ENCODE measurements around the gene WDR87. TPM values are rescaled to one million over a fixed set of nuclear protein-coding genes. Genes with fewer than 3 reads are reported as not detected.

Gene WDR87
- total RNA-seq, 2 experiments from 2014 or later, result not detected

DNA sequence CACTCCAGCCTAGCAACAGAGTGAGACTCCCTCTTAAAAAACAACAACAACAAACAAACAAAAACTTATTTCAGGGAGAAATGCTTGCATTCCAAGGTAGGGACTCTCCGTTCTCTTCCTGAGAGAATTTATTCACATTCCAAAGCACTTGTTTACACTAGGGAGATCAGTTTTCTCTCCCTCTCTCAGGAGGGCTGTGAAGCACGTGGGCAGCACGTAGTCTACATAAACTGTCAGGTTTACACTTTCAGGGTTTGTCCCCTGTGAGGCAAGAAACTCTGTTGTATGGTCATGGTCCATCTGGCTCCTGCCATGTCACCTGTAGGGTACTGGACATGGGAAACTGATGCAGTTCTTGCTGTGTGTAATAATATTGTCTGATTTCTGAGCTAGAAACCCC, 31.6 kb downstream of the WDR87 start:
- H3K27me3 Mint-ChIP-seq, result peaks cover 25% of the 10 kb centered on the region
- Histone ChIP-seq H3K36me3 (ENCODE audit: insufficient read depth, low read length) (no peaks in the 10 kb centered on the region), H3K27me3 (ENCODE audit: control insufficient read depth in 1 of 2, insufficient read depth in 2 of 2, low read length in 2 of 2) (no peaks in the 10 kb centered on the region), H3K9me3 (ENCODE audit: control insufficient read depth in 1 of 2, insufficient read depth in 1 of 2, low read length in 2 of 2) (peaks cover 0 to 6% of the 10 kb centered on the region in 2 experiments), H3K4me1 (ENCODE audit: insufficient read depth, low read length) (no peaks in the 10 kb centered on the region), H3K27ac (ENCODE audit: low read depth in 1 of 2, low read length in 2 of 2) (no peak overlapping the region), H3K4me3 (ENCODE audit: low read length) (no peak overlapping the region)
- ChIA-PET CTCF (no interaction called here), POLR2A (no interaction called here)
- H3K36me3 Mint-ChIP-seq (ENCODE audit: low read depth), result no peaks in the 10 kb centered on the region
- intact Hi-C loops (cut with DNase I, micrococcal nuclease), result no loop called here
- TF ChIP-seq, protein P1, sequence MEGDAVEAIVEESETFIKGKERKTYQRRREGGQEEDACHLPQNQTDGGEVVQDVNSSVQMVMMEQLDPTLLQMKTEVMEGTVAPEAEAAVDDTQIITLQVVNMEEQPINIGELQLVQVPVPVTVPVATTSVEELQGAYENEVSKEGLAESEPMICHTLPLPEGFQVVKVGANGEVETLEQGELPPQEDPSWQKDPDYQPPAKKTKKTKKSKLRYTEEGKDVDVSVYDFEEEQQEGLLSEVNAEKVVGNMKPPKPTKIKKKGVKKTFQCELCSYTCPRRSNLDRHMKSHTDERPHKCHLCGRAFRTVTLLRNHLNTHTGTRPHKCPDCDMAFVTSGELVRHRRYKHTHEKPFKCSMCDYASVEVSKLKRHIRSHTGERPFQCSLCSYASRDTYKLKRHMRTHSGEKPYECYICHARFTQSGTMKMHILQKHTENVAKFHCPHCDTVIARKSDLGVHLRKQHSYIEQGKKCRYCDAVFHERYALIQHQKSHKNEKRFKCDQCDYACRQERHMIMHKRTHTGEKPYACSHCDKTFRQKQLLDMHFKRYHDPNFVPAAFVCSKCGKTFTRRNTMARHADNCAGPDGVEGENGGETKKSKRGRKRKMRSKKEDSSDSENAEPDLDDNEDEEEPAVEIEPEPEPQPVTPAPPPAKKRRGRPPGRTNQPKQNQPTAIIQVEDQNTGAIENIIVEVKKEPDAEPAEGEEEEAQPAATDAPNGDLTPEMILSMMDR (IDR thresholded peaks at IDR 0.05), result no peak
- no peak overlapping the region for H3K27ac Mint-ChIP-seq
- DNase-seq (no peak), ATAC-seq (ENCODE audit: poor library complexity) (no peak)
- H3K4me3 Mint-ChIP-seq, result no peak overlapping the region
- H3K9me3 Mint-ChIP-seq, result no peaks in the 10 kb centered on the region
- no peaks in the 10 kb centered on the region for H3K4me1 Mint-ChIP-seq (ENCODE audit: low read depth)

DNA sequence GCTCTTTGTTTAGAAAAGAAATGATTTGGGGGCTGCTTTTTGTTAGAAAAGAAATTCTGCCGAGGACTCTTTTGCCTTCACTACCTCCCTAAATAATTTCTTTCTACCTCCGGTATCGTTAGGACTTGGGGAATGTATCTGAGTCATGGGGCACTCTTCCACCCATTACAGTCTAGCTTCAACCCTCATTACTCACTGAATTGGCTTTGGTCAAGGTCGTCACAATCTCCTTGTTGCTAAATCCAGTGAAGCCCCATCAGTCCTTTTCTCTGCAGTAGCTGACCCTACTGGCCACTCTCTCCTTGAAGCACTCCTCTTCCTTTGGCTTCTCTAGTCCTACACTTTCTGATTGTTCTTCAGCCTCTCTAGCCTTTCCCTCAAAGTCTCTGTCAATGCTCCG, 34.0 kb downstream of the WDR87 start:
- H3K9me3 ChIP-seq (ENCODE audit: control insufficient read depth in 1 of 2, insufficient read depth in 1 of 2, low read length in 2 of 2), result peaks cover 0 to 6% of the 10 kb centered on the region in 2 experiments
- Mint-ChIP-seq H3K36me3 (ENCODE audit: low read depth) (no peaks in the 10 kb centered on the region), H3K4me3 (no peak overlapping the region), H3K27me3 (peaks cover 38% of the 10 kb centered on the region), H3K9me3 (no peaks in the 10 kb centered on the region), H3K4me1 (ENCODE audit: low read depth) (no peaks in the 10 kb centered on the region), H3K27ac (no peak overlapping the region)
- H3K4me1 ChIP-seq (ENCODE audit: insufficient read depth, low read length), result no peaks in the 10 kb centered on the region
- ATAC-seq (ENCODE audit: poor library complexity) (no peak), DNase-seq (no peak)
- no peak overlapping the region for H3K27ac ChIP-seq (ENCODE audit: low read depth in 1 of 2, low read length in 2 of 2)
- TF ChIP-seq, protein P1 (IDR thresholded peaks at IDR 0.05), result no peak
- no peaks in the 10 kb centered on the region for H3K36me3 ChIP-seq (ENCODE audit: insufficient read depth, low read length)
- intact Hi-C loops (cut with DNase I, micrococcal nuclease), result no loop called here
- ChIA-PET POLR2A (no interaction called here), CTCF (no interaction called here)
- H3K27me3 ChIP-seq (ENCODE audit: control insufficient read depth in 1 of 2, insufficient read depth in 2 of 2, low read length in 2 of 2), result no peaks in the 10 kb centered on the region
- no peak overlapping the region for H3K4me3 ChIP-seq (ENCODE audit: low read length)

DNA sequence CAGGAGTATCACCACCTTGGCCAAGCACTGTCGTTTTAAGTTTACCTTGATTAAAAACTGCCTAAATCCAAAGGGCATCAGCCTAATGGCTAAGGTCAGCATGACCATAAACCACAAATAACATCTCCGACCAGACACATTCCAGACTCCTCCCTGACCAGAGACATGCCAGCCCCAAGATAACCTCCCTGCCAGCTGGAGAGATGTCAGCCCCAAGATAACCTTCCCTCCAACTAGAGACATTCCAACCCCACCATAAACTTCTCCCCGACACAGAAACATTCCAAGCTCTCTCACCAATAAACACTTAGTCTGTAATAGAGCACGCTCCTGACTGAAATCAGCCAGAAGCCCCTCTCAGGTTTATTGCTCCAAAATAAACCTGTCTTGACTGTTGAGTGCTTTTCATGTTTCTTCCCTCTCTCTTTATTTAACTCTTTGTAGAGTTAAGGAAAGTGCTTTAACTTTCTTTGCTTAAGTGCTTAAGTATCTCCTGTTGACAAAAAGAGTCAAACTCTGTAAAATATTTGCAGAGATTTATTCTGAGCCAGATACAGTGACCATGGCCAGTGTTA, 36.5 kb downstream of the WDR87 start:
- Histone ChIP-seq H3K4me3 (ENCODE audit: low read length) (no peak overlapping the region), H3K27ac (ENCODE audit: low read depth in 1 of 2, low read length in 2 of 2) (no peak overlapping the region), H3K4me1 (ENCODE audit: insufficient read depth, low read length) (no peaks in the 10 kb centered on the region), H3K9me3 (ENCODE audit: control insufficient read depth in 1 of 2, insufficient read depth in 1 of 2, low read length in 2 of 2) (peaks cover 0 to 10% of the 10 kb centered on the region in 2 experiments), H3K27me3 (ENCODE audit: control insufficient read depth in 1 of 2, insufficient read depth in 2 of 2, low read length in 2 of 2) (peaks cover 0 to 2% of the 10 kb centered on the region in 2 experiments), H3K36me3 (ENCODE audit: insufficient read depth, low read length) (no peaks in the 10 kb centered on the region)
- H3K4me3 Mint-ChIP-seq, result no peak overlapping the region
- ATAC-seq (ENCODE audit: poor library complexity) (no peak), DNase-seq (no peak)
- TF ChIP-seq, protein P1 (IDR thresholded peaks at IDR 0.05), result no peak
- no peak overlapping the region for H3K27ac Mint-ChIP-seq
- no peaks in the 10 kb centered on the region for H3K9me3 Mint-ChIP-seq
- no peaks in the 10 kb centered on the region for H3K36me3 Mint-ChIP-seq (ENCODE audit: low read depth)
- POLR2A ChIA-PET, result no interaction called here
- CTCF ChIA-PET, result no interaction called here
- intact Hi-C loops (cut with DNase I, micrococcal nuclease), result no loop called here
- H3K4me1 Mint-ChIP-seq (ENCODE audit: low read depth), result no peaks in the 10 kb centered on the region
- peaks cover 42% of the 10 kb centered on the region for H3K27me3 Mint-ChIP-seq

Data from CD4-positive, alpha-beta T cell (primary cell).